ENCODE data around the gene AMZ2. TPM values are rescaled to one million over a fixed set of nuclear protein-coding genes. Genes with fewer than 3 reads are reported as not detected.
"Not testable (repeated sequence)": the region's sequence is repeated elsewhere in the genome, so short reads cannot be mapped to it uniquely, and the experiment has no call there.

AMZ2 gene
- total RNA-seq, 2 donors from 2014 or later, result 31.5 to 44.1 TPM

DNA sequence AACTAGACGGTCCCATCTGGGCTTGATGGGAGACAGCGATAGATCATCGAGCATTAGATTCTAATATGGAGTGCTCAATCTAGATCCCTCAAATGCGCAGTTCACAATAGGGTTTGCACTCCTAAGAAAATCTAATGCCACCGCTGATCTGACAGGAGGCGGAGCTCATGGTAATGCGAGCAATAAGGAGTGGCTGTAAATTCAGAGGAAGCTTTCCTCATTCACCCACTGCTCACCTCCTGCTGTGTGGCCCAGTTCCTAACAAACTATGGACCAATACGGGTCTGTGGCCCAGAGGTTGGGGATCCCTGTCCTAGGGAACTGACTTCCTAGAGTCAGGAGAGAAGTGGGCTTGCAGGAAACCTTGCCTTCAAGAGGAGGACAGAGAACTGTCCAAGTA, 25.2 kb upstream of the AMZ2 start:
- no peak for TF ChIP-seq CTCF (IDR thresholded peaks at IDR 0.05)
- no peak overlapping the region for H3K9ac ChIP-seq (ENCODE audit: low read depth in 2 of 2, low read length in 2 of 2)
- no peaks in the 10 kb centered on the region for H3K36me3 ChIP-seq
- H3K4me1 ChIP-seq, result no peaks in the 10 kb centered on the region
- no peaks in the 10 kb centered on the region for H3K27me3 ChIP-seq
- no peak for DNase-seq
- H3K4me3 ChIP-seq, result no peak overlapping the region
- H3K27ac ChIP-seq, result no peak overlapping the region
- intact Hi-C loops (cut with DNase I), result no loop called here
- no peaks in the 10 kb centered on the region for H3K9me3 ChIP-seq

- not testable (repeated sequence) for DNase-seq, H3K4me3 ChIP-seq, H3K36me3 ChIP-seq
These were observed 22.8 kb upstream of the AMZ2 start for GRCh38 chr17:68225055-68225454.

GRCh38 chr17:68228039-68228680, 19.7 kb upstream of the AMZ2 start:
- H3K9ac ChIP-seq (ENCODE audit: low read depth in 2 of 2, low read length in 2 of 2); H3K9me3 ChIP-seq; H3K36me3 ChIP-seq; H3K4me3 ChIP-seq; H3K27ac ChIP-seq; intact Hi-C loops (cut with DNase I); H3K4me1 ChIP-seq; H3K27me3 ChIP-seq; DNase-seq: not testable (repeated sequence)

More at GRCh38 chr17:68225055-68225454, 22.8 kb upstream of the AMZ2 start:
- intact Hi-C loops (cut with DNase I); H3K27me3 ChIP-seq; H3K9ac ChIP-seq (ENCODE audit: low read depth in 2 of 2, low read length in 2 of 2); H3K9me3 ChIP-seq; H3K4me1 ChIP-seq; H3K27ac ChIP-seq: not testable (repeated sequence)

DNA sequence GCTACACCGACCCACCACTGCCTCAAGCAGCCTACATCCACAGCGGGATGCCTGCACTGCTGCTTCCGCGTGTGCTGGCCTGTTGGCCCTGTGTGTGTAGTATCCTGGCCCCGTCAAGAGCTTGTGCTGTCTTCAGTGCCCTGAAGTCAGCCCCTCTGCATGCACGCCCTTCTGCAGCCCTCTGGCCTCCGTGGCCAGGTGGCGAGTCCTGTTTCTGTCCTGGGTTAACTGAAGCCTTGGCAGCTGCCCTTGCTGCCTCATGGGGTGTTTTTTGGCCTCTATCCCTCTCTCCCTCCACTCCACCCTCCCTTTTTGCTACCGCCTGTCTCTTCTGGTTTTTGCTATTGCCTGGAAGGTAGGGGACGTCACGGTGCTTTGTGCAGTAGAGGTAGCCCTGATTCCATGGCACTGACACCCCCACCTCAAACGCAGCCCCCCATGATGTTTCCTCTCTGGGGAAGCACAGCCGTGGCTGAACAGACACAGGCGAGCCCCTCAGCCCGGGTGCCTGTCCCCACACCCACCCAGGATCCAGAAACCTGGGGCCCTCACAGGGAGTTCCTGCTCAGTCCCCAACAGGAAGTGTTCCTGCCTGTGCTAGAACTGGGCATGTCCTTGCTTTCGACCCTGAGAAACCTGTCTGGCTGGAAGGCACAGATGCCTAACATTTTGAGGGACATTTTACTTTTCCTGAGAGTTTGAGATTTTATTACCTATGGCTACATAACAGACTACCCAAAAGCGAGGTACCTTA, 18.8 kb upstream of the AMZ2 start:
- no peaks in the 10 kb centered on the region for H3K36me3 ChIP-seq
- H3K9ac ChIP-seq (ENCODE audit: low read depth in 2 of 2, low read length in 2 of 2), result no peak overlapping the region
- intact Hi-C loops (cut with DNase I), result no loop called here
- TF ChIP-seq CTCF (IDR thresholded peaks at IDR 0.05), result no peak
- no peak overlapping the region for H3K4me3 ChIP-seq
- no peak for DNase-seq
- H3K9me3 ChIP-seq, result no peaks in the 10 kb centered on the region
- H3K27ac ChIP-seq, result no peak overlapping the region
- no peaks in the 10 kb centered on the region for H3K27me3 ChIP-seq
- no peaks in the 10 kb centered on the region for H3K4me1 ChIP-seq

DNA sequence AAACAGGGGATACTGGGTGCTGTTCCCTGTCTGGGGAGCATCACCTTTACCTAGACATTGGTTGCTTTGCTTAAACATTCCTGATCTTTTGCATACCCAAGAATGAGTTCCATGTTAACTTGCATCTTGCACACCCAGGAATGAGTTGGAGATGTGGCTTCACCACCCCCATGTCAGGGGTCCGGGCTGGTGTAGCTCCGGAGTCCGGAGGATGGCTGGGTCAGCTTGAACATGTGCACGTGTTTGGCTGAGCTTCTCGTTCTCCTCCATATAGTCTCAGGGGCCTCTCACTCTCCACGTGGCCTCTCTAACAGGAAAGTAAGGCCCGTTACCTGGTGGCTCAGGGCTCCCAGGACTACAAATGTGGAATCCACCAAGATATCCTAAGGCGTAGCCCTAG, 18.2 kb upstream of the AMZ2 start:
- DNase-seq, result no peak
- intact Hi-C loops (cut with DNase I), result no loop called here
- TF ChIP-seq CTCF (IDR thresholded peaks at IDR 0.05), result no peak
- Histone ChIP-seq H3K27me3 (no peaks in the 10 kb centered on the region), H3K27ac (no peak overlapping the region), H3K9me3 (no peaks in the 10 kb centered on the region), H3K4me1 (no peaks in the 10 kb centered on the region), H3K4me3 (no peak overlapping the region), H3K9ac (ENCODE audit: low read depth in 2 of 2, low read length in 2 of 2) (no peak overlapping the region), H3K36me3 (no peaks in the 10 kb centered on the region)

DNA sequence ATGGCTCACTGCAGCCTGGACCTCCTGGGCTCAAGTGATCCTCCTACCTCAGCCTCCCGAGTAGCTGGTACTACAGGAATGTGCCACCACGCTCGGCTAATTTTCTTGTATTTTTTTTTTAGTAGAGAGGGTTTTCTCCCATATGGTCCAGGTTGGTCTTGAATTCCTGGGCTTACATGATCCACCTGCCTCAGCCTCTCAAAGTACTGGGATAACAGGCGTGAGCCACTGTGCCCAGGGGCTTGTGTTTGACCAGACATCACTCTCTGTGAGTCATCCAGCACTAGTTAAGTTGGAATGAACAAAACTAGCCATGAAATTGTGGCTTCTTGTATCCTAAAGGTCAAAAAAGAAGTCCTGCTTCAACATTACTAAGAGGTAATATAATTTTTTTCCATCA, 16.7 kb upstream of the AMZ2 start:
- H3K4me3 ChIP-seq; H3K27ac ChIP-seq; DNase-seq; H3K27me3 ChIP-seq; H3K4me1 ChIP-seq; H3K9me3 ChIP-seq; H3K36me3 ChIP-seq; H3K9ac ChIP-seq (ENCODE audit: low read depth in 2 of 2, low read length in 2 of 2); intact Hi-C loops (cut with DNase I): not testable (repeated sequence)

- intact Hi-C loops (cut with DNase I), result no loop called here
- no peaks in the 10 kb centered on the region for H3K4me1 ChIP-seq
- H3K27me3 ChIP-seq, result no peaks in the 10 kb centered on the region
- no peaks in the 10 kb centered on the region for H3K36me3 ChIP-seq
- TF ChIP-seq CTCF (IDR thresholded peaks at IDR 0.05), result no peak
- no peaks in the 10 kb centered on the region for H3K9me3 ChIP-seq
- no peak overlapping the region for H3K9ac ChIP-seq (ENCODE audit: low read depth in 2 of 2, low read length in 2 of 2)
- no peak for DNase-seq
- H3K4me3 ChIP-seq, result no peak overlapping the region
- no peak overlapping the region for H3K27ac ChIP-seq
These were observed 16.3 kb upstream of the AMZ2 start for GRCh38 chr17:68231541-68231940.

GRCh38 chr17:68232741-68233140, 15.1 kb upstream of the AMZ2 start:
- H3K4me1 ChIP-seq; H3K9ac ChIP-seq (ENCODE audit: low read depth in 2 of 2, low read length in 2 of 2); H3K9me3 ChIP-seq; H3K27ac ChIP-seq; H3K27me3 ChIP-seq; DNase-seq; H3K4me3 ChIP-seq; intact Hi-C loops (cut with DNase I); H3K36me3 ChIP-seq: not testable (repeated sequence)

GRCh38 chr17:68234726-68235335, 13.0 kb upstream of the AMZ2 start:
- H3K9ac ChIP-seq (ENCODE audit: low read depth in 2 of 2, low read length in 2 of 2); intact Hi-C loops (cut with DNase I); H3K4me3 ChIP-seq; H3K4me1 ChIP-seq; H3K27me3 ChIP-seq; H3K27ac ChIP-seq; H3K36me3 ChIP-seq; H3K9me3 ChIP-seq: not testable (repeated sequence)
- peak; percentile 27 for DNase-seq

Data from colonic mucosa (tissue), 4 donors.